CD4-positive, alpha-beta T cell treated with Interleukin-10 for 1 hour (primary cell): ENCODE measurements around the gene MYH7.

Source experiments
- DNase-seq: peaks from one replicate; pipeline ENCODE4 v3.0.0-alpha.2; 2020

Gene MYH7

DNA sequence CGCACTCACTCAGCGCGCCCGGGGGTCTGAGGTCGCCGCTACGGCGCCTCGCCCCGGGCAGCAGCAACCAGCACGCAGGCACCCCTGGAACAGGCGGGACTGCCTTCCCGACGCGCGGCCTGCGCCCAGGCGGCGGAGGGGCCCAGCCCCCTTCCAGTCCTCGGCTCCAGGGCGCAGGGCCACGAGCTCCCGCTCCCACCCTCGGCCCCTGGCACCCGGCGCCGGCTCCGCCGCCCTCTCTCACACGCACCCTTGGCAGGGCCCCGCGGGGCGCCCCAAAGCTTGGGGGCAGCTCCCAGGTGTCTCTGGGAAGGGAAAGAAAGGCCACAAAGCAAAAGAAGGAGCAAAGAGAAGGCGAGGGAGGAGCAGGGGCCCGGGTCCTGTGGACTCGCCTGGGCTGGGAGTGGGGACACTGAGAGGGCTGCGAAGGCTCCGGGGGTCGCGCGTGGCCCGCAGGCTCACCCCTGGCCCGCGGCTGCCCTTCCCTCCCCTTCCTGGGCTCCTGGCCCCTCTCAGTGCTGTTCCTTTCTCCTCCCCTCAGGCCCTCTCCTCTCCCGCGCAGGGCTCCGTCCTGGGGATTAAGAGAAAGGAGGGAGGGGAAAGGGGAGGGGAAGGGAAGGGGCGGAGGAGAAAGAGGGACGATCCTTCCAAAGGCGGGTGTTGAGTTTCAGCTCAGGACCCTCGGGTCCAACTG lies 69.6 kb downstream of the MYH7 start:
- DNase-seq = no peak

DNA sequence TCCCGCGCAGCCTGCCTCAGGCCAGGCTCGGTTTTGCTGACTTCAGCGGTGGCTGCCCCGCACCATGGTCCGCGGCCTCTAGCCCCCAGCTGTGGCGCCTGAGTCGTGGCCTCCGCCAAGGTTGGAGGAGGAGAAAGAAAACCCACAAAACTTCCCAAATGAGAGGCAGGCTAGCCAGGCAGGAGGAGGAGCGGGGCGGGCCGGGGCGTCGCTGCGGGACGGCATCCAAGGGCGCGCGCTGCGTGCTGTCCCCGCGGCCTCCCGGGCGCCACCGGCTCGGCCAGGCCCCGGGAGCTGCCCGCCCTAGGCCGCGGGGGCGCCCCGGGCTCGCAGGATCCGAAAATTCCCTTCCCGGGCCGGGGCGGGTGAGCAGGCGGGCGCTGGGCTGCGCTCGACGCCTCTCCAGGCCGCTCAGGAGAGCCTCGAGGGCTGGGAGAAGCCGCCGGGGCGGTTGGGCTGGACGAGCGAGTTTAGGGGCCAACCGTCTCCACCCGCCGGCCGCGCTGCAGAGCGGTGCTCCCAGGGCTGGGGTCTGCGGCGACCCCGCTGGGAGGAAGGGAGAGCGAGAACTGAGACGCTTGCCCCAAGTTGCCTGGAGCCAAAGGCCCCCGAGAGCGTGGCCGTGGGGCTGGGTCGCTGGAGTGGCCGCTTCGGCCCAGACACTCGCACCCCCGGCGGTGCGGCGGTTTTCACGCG lies 70.3 kb downstream of the MYH7 start, which contains the start of gene EFS:
Gene EFS, minus strand, starts transcription at position 137 of the 696 bp plus-strand sequence. CDS start 147 bp downstream, outside the sequence.
- DNase-seq = no peak

DNA sequence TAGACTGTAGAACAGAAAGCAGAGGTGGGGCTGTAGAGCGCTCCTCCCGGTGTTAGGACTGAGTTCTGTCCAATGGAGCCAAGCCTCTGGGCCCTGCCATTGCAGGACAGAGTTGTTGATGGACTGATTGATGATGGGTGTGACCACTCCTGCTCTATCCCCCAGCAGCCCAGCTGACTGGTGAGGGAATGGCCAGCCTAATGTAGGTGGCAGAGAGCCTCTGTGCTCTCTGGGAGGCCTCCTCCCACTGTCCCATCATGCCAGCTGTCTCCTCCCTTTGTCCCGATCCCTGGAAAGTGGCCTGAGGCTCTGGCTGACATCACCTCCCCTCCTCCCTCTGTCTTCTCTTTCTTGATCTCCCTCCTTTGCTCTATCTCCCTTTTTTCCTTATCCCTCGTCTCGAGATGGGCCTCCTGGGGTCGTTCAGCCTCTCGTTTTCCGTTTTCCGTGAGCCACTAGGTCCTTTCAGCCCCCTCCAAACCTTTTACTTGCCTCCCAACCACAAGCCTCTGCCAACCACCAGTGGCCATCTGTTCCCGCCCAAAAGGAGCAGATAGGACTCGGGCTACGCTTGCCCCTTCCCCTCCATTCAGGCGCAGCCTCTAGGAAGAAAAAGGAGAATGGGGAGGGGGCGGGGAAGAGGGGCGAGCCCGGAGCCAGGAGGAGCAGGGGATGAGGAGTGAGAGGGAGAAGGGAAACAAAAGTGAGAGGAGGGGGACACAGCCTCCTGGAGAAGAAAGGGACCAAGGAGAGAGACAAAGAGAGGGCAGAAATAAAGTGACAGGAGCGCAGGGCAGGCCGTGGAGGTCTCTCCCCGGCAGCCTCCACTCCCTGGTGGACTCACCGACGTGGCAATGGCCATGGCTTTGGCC lies 71.1 kb downstream of the MYH7 start:
- DNase-seq = no peak
